Measurements from ENCODE around the gene DCAF4. TPM values are rescaled to one million over a fixed set of nuclear protein-coding genes. Genes with fewer than 3 reads are reported as not detected.

DCAF4 gene
- total RNA-seq, 2 donors from 2014 or later = 8.3 to 11.3 TPM

DNA sequence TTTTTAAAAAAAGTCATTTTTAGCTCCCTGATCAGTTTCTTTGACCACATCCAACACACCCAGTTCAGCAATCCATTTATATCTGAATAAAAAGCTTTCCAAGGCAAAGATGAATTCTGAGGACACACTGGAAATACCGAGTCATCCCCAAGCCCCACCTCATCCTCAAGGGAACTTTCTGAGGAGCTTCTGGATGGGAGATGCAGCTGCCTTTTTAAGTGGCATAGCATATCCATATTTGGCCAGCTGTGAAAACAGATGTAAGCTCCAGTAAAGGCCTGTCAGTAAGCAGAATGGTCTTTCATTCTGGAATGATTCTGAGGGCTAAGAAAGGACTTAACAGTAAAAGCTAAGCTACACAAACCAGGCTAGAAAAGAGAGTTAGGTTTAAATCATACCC, 82.2 kb downstream of the DCAF4 start:
- DNase-seq = no peak
- TF ChIP-seq, protein P1, sequence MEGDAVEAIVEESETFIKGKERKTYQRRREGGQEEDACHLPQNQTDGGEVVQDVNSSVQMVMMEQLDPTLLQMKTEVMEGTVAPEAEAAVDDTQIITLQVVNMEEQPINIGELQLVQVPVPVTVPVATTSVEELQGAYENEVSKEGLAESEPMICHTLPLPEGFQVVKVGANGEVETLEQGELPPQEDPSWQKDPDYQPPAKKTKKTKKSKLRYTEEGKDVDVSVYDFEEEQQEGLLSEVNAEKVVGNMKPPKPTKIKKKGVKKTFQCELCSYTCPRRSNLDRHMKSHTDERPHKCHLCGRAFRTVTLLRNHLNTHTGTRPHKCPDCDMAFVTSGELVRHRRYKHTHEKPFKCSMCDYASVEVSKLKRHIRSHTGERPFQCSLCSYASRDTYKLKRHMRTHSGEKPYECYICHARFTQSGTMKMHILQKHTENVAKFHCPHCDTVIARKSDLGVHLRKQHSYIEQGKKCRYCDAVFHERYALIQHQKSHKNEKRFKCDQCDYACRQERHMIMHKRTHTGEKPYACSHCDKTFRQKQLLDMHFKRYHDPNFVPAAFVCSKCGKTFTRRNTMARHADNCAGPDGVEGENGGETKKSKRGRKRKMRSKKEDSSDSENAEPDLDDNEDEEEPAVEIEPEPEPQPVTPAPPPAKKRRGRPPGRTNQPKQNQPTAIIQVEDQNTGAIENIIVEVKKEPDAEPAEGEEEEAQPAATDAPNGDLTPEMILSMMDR (IDR thresholded peaks at IDR 0.05) = no peak
- Histone ChIP-seq H3K9ac (ENCODE audit: low read depth in 2 of 2, low read length in 2 of 2) (no peak overlapping the region), H3K4me1 (no peaks in the 10 kb centered on the region), H3K9me3 (no peaks in the 10 kb centered on the region), H3K4me3 (no peak overlapping the region), H3K27ac (no peak overlapping the region), H3K36me3 (no peaks in the 10 kb centered on the region), H3K27me3 (no peaks in the 10 kb centered on the region)
- intact Hi-C loops (cut with DNase I) = no loop called here

Other genes starting within 250 kb of the DCAF4 start
- 10 to 100 TPM in 1 of 2 donors, 1 to 10 TPM in 1; 6.7 to 14.0 TPM for gene DPF3, start 32.4 kb upstream of the DCAF4 start, total RNA-seq
- 10 to 100 TPM; 11.7 to 17.5 TPM for gene ZFYVE1, start 100.6 kb downstream of the DCAF4 start, total RNA-seq
- gene RBM25, start 132.1 kb downstream of the DCAF4 start, total RNA-seq = 10 to 100 TPM; 57.0 to 62.8 TPM
- gene PSEN1, start 210.0 kb downstream of the DCAF4 start, total RNA-seq = 100 to 1,000 TPM in 1 of 2 donors, 10 to 100 TPM in 1; 76.4 to 103 TPM

Data from colonic mucosa (tissue), 4 donors.